Liver (tissue), 9 donors: Measurements from ENCODE around the gene TRPM2. TPM values are rescaled to one million over a fixed set of nuclear protein-coding genes. Genes with fewer than 3 reads are reported as not detected.

Source experiments
- DNase-seq: peaks from one replicate; pipeline ENCODE4 v3.0.0-alpha.2; 2017; ENCODE audit warnings: low spot score
- H3K27ac ChIP-seq, 2 donors: one replicate each; pipeline ENCODE4 v1.7.0; 2013; ENCODE audit warnings: inconsistent platforms in 2 of 2, low read length in 2 of 2, control low read depth in 1 of 2, low read depth in 1 of 2, mild to moderate bottlenecking in 1 of 2
- H3K27me3 ChIP-seq, 4 donors: one replicate each; pipeline versions ENCODE4 v1.6.1 to v1.7.0; 2013; ENCODE audit warnings: low read length in 3 of 4, inconsistent platforms in 1 of 4, mild to moderate bottlenecking in 1 of 4, moderate library complexity in 1 of 4; ENCODE audit not compliant: control insufficient read depth in 4 of 4, insufficient read depth in 4 of 4
- H3K36me3 ChIP-seq, 4 donors: one replicate each; pipeline versions ENCODE4 v1.6.1 to v1.7.0; 2013; ENCODE audit warnings: low read length in 3 of 4, mild to moderate bottlenecking in 3 of 4, low read depth in 1 of 4, moderate library complexity in 1 of 4; ENCODE audit not compliant: control insufficient read depth in 4 of 4, insufficient read depth in 3 of 4
- H3K4me1 ChIP-seq, 4 donors: one replicate each; pipeline versions ENCODE4 v1.6.1 to v1.7.0; 2013; ENCODE audit warnings: low read length in 3 of 4, mild to moderate bottlenecking in 3 of 4, moderate library complexity in 1 of 4; ENCODE audit not compliant: control insufficient read depth in 4 of 4, insufficient read depth in 4 of 4
- H3K4me3 ChIP-seq, 3 donors: one replicate each; pipeline versions ENCODE4 v1.6.1 to v1.7.0; 2013; ENCODE audit warnings: low read length in 3 of 3, control low read depth in 1 of 3, low read depth in 1 of 3, mild to moderate bottlenecking in 1 of 3
- H3K9ac ChIP-seq, 2 donors: one replicate each; pipeline ENCODE4 v1.7.0; 2013; ENCODE audit warnings: low read length in 2 of 2, mild to moderate bottlenecking in 2 of 2, moderate library complexity in 2 of 2, control low read depth in 1 of 2, low read depth in 1 of 2
- H3K9me3 ChIP-seq, 4 donors: one replicate each; pipeline versions ENCODE4 v1.6.1 to v1.7.0; 2013; ENCODE audit warnings: low read length in 3 of 4; ENCODE audit not compliant: control insufficient read depth in 4 of 4
- EGR1 ChIP-seq, 2 donors: IDR thresholded peaks; 2 replicates each; pipeline ENCODE4 v1.6.1; 2016 to 2018; ENCODE audit warnings: antibody characterized with exemption in 2 of 2, low read depth in 2 of 2
- FOXA1 ChIP-seq: IDR thresholded peaks from 2 replicates; pipeline ENCODE4 v1.6.1; 2016; ENCODE audit warnings: antibody characterized with exemption
- FOXA2 ChIP-seq: IDR thresholded peaks from 2 replicates; pipeline ENCODE4 v1.6.1; 2016; ENCODE audit warnings: antibody characterized with exemption
- GABPA ChIP-seq, 2 donors: IDR thresholded peaks in 1 of 2; conservative IDR thresholded peaks in 1 of 2; 2 replicates each; pipeline ENCODE4 v1.6.1; 2016; ENCODE audit warnings: antibody characterized with exemption in 2 of 2, mild to moderate bottlenecking in 1 of 2, moderate library complexity in 1 of 2
- HNF4A ChIP-seq, 2 donors: conservative IDR thresholded peaks; 2 replicates each; pipeline ENCODE4 v1.6.1; 2016; ENCODE audit warnings: antibody characterized with exemption in 2 of 2, mild to moderate bottlenecking in 2 of 2
- HNF4G ChIP-seq: IDR thresholded peaks from 2 replicates; pipeline ENCODE4 v1.6.1; 2016; ENCODE audit warnings: antibody characterized with exemption
- JUND ChIP-seq, 2 donors: IDR thresholded peaks; 2 replicates each; pipeline ENCODE4 v1.6.1; 2016; ENCODE audit warnings: antibody characterized with exemption in 2 of 2
- NR2F2 ChIP-seq: IDR thresholded peaks from 2 replicates; pipeline ENCODE4 v1.6.1; 2016; ENCODE audit warnings: antibody characterized with exemption
- RAD21 ChIP-seq, 2 donors: IDR thresholded peaks; 2 replicates each; pipeline ENCODE4 v1.6.1; 2016; ENCODE audit warnings: antibody characterized with exemption in 2 of 2, mild to moderate bottlenecking in 2 of 2
- RXRA ChIP-seq, 2 donors: IDR thresholded peaks; 2 replicates each; pipeline ENCODE4 v1.6.1; 2017 to 2018; ENCODE audit warnings: antibody characterized with exemption in 2 of 2, mild to moderate bottlenecking in 1 of 2
- SP1 ChIP-seq: IDR thresholded peaks from 2 replicates; pipeline ENCODE4 v1.6.1; 2018; ENCODE audit warnings: antibody characterized with exemption, mild to moderate bottlenecking
- TAF1 ChIP-seq: conservative IDR thresholded peaks from 2 replicates; pipeline ENCODE4 v1.6.1; 2016; ENCODE audit warnings: antibody characterized with exemption, mild to moderate bottlenecking
- YY1 ChIP-seq: IDR thresholded peaks from 2 replicates; pipeline ENCODE4 v1.6.1; 2016; ENCODE audit warnings: antibody characterized with exemption, mild to moderate bottlenecking
- WGBS: extraction: QIAGEN DNeasy Blood & Tissue Kit; methylation state at CpG from one replicate; pipeline ENCODE4 v1.1.7; 2013; 5-methylcytosine and 5-hydroxymethylcytosine counted together
- polyA plus RNA-seq, 2 donors: library from polyadenylated mRNA; stranded (reverse) in 1 of 2; unstranded in 1 of 2; fragments of 200-250 nt in 1 of 2; fragments of >200 nt in 1 of 2; fragmentation: Nextera tagmentation in 1 of 2; extraction: Ambion mirVana in 1 of 2; gene quantifications; one replicate each; pipeline versions ENCODE4 v1.2.1 to v1.2.3, GENCODE V29; 2013 to 2015
- total RNA-seq, 2 donors: library from RNA; depleted of rRNA; stranded (reverse); fragments of >200 nt; gene quantifications; one replicate each; pipeline ENCODE4 v1.2.3, GENCODE V29; 2014
- TF ChIP-seq, protein P1 (sequence below): IDR thresholded peaks from 2 replicates; pipeline ENCODE4 v1.6.1; 2016; ENCODE audit warnings: antibody characterized with exemption
- TF ChIP-seq, protein P2 (sequence below): IDR thresholded peaks from 2 replicates; pipeline ENCODE4 v1.6.1; 2016; ENCODE audit warnings: antibody characterized with exemption
- TF ChIP-seq, protein P3 (sequence below): IDR thresholded peaks from 2 replicates; pipeline ENCODE4 v1.6.1; 2016; ENCODE audit warnings: antibody characterized with exemption
- TF ChIP-seq, protein P4 (sequence below): IDR thresholded peaks from 2 replicates; pipeline ENCODE4 v1.6.1; 2016; ENCODE audit warnings: antibody characterized with exemption, mild to moderate bottlenecking
- TF ChIP-seq, protein P5 (sequence below): fragments of 150-350 bp; IDR thresholded peaks from 2 replicates; pipeline ENCODE4 v1.5.1; 2017; ENCODE audit warnings: improper control_type of control experiment, low read depth, low read length; ENCODE audit not compliant: missing input control
- donor health status: healthy.
- donor health status: healthy.
- donor health status: healthy.
- donor health status: healthy.
- donor health status: healthy.

Gene TRPM2
- total and polyA plus RNA-seq, 4 donors: 0.43 to 1.3 (median 0.63) TPM

DNA sequence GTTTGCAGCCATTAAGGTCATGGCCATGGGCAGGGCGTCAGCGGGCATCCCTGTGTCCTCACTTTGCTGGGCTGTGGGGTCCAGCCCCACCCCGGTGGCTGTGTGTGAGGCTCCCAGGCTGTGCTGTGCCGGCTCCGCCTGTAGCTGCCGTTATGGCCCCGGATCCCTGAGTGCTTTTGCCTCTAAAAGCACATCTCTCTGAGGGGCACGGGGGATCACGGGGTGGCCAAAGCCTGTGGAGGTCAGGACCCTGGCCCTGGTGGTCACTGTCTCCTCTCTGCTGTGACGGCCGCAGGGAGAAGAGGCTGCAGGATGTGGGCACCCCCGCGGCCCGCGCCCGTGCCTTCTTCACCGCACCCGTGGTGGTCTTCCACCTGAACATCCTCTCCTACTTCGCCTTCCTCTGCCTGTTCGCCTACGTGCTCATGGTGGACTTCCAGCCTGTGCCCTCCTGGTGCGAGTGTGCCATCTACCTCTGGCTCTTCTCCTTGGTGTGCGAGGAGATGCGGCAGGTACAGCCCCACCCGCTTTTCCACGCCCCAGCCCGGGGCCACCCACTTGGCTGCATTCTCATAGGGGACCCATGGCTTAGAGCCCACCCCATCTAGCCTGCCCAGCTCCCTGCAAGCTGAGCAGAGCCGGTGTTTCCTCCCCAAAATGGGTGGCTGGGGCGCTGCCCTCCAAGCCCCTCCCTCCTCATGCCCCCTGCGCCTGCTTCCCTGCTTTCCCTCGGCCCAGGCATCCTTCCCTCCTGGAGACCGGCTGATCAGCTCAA is 48.2 kb downstream of the TRPM2 start (continued):
- TF ChIP-seq, protein P1, sequence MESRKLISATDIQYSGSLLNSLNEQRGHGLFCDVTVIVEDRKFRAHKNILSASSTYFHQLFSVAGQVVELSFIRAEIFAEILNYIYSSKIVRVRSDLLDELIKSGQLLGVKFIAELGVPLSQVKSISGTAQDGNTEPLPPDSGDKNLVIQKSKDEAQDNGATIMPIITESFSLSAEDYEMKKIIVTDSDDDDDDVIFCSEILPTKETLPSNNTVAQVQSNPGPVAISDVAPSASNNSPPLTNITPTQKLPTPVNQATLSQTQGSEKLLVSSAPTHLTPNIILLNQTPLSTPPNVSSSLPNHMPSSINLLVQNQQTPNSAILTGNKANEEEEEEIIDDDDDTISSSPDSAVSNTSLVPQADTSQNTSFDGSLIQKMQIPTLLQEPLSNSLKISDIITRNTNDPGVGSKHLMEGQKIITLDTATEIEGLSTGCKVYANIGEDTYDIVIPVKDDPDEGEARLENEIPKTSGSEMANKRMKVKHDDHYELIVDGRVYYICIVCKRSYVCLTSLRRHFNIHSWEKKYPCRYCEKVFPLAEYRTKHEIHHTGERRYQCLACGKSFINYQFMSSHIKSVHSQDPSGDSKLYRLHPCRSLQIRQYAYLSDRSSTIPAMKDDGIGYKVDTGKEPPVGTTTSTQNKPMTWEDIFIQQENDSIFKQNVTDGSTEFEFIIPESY: no peak
- no peak for TF ChIP-seq RAD21 (IDR thresholded peaks at IDR 0.05)
- TF ChIP-seq, protein P2, sequence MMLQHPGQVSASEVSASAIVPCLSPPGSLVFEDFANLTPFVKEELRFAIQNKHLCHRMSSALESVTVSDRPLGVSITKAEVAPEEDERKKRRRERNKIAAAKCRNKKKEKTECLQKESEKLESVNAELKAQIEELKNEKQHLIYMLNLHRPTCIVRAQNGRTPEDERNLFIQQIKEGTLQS: no peak
- TF ChIP-seq SP1: no peak
- TF ChIP-seq TAF1: no peak

DNA sequence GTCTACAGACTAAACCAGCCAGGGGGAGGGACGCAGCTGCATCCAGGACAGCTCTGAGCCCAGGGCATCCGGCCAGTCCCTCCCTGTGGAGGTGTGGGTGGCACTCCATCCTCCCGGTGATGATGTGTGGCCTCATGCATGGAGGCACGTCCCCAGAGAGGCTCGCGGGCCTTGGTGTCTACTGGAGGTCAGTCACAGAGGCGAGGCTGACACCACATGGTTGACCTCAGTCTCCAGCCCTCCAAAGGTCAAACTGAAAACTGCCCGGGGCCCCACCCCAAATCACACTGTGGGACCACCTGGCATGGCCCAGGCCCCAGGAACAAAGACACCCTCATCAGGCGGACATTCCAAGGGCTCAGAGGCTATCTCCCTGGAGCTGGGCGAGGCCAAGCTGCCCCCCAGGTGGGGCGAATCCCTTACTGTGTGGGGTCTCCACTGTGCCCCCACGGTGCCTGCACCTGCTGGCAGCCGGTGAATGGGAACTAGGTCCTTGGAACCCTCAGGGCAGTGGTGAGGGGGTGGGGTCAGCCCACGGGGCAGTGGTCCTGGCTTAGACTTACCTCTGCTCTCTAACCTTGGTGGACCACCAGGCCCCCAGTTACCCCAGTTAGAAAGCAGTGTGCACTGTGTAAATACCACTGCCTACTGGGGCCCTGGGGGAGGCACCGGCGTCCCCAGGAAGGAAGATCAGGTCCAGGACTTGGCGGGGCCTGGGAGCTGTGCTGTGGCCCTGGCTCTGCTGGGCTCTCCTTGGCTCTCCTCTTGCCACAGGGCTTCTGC is 49.1 kb downstream of the TRPM2 start:
- Histone ChIP-seq H3K27me3 (no peaks in the 10 kb centered on the region), H3K27ac (no peak overlapping the region), H3K9ac (no peak overlapping the region), H3K4me1 (no peaks in the 10 kb centered on the region), H3K4me3 (no peak overlapping the region), H3K36me3 (no peaks in the 10 kb centered on the region), H3K9me3 (no peaks in the 10 kb centered on the region)
- TF ChIP-seq, protein P3, sequence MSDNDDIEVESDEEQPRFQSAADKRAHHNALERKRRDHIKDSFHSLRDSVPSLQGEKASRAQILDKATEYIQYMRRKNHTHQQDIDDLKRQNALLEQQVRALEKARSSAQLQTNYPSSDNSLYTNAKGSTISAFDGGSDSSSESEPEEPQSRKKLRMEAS: no peak
- no peak for TF ChIP-seq TAF1
- TF ChIP-seq, protein P4, sequence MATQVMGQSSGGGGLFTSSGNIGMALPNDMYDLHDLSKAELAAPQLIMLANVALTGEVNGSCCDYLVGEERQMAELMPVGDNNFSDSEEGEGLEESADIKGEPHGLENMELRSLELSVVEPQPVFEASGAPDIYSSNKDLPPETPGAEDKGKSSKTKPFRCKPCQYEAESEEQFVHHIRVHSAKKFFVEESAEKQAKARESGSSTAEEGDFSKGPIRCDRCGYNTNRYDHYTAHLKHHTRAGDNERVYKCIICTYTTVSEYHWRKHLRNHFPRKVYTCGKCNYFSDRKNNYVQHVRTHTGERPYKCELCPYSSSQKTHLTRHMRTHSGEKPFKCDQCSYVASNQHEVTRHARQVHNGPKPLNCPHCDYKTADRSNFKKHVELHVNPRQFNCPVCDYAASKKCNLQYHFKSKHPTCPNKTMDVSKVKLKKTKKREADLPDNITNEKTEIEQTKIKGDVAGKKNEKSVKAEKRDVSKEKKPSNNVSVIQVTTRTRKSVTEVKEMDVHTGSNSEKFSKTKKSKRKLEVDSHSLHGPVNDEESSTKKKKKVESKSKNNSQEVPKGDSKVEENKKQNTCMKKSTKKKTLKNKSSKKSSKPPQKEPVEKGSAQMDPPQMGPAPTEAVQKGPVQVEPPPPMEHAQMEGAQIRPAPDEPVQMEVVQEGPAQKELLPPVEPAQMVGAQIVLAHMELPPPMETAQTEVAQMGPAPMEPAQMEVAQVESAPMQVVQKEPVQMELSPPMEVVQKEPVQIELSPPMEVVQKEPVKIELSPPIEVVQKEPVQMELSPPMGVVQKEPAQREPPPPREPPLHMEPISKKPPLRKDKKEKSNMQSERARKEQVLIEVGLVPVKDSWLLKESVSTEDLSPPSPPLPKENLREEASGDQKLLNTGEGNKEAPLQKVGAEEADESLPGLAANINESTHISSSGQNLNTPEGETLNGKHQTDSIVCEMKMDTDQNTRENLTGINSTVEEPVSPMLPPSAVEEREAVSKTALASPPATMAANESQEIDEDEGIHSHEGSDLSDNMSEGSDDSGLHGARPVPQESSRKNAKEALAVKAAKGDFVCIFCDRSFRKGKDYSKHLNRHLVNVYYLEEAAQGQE: no peak
- no peak for TF ChIP-seq RXRA (IDR thresholded peaks at IDR 0.05)
- TF ChIP-seq GABPA (IDR thresholded peaks at IDR 0.05 in 1 of 2, conservative IDR thresholded peaks at IDR 0.05 in 1 of 2): no peak
- TF ChIP-seq YY1: no peak
- TF ChIP-seq SP1: no peak
- no peak for TF ChIP-seq JUND (IDR thresholded peaks at IDR 0.05)
- TF ChIP-seq, protein P5, sequence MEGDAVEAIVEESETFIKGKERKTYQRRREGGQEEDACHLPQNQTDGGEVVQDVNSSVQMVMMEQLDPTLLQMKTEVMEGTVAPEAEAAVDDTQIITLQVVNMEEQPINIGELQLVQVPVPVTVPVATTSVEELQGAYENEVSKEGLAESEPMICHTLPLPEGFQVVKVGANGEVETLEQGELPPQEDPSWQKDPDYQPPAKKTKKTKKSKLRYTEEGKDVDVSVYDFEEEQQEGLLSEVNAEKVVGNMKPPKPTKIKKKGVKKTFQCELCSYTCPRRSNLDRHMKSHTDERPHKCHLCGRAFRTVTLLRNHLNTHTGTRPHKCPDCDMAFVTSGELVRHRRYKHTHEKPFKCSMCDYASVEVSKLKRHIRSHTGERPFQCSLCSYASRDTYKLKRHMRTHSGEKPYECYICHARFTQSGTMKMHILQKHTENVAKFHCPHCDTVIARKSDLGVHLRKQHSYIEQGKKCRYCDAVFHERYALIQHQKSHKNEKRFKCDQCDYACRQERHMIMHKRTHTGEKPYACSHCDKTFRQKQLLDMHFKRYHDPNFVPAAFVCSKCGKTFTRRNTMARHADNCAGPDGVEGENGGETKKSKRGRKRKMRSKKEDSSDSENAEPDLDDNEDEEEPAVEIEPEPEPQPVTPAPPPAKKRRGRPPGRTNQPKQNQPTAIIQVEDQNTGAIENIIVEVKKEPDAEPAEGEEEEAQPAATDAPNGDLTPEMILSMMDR: no peak
- TF ChIP-seq, protein P2: no peak
- TF ChIP-seq NR2F2: no peak
- no peak for TF ChIP-seq RAD21 (IDR thresholded peaks at IDR 0.05)
- no peak for TF ChIP-seq FOXA1
- TF ChIP-seq, protein P1: no peak
- TF ChIP-seq HNF4G: no peak
- no peak for TF ChIP-seq EGR1 (IDR thresholded peaks at IDR 0.05; ENCODE audit: low read depth in 2 of 2)
- no peak for TF ChIP-seq FOXA2
- no peak for TF ChIP-seq HNF4A (conservative IDR thresholded peaks at IDR 0.05)
- 90% methylated on average over 17 of the region's 17 CpGs for WGBS
- DNase-seq: no peak
